Measurements from ENCODE around the gene ZFP62.

ZFP62 gene

GRCh38 chr5:180847026-180847425 is 14.1 kb downstream of the ZFP62 start:
- Histone ChIP-seq H3K36me3 (ENCODE audit: control insufficient read depth in 4 of 4, insufficient read depth in 4 of 4, low read length in 3 of 4) (peaks cover 25 to 53% (median 42%) of the 10 kb centered on the region in 4 experiments), H3K4me3 (ENCODE audit: control insufficient read depth in 1 of 7, extremely low read depth in 1 of 7, insufficient read depth in 4 of 7, low read depth in 2 of 7, low read length in 6 of 7) (no peak overlapping the region), H3K27me3 (replicated peaks in 2 of 5; ENCODE audit: control insufficient read depth in 4 of 5, insufficient read depth in 5 of 5, low read length in 4 of 5) (no peaks in the 10 kb centered on the region), H3K4me1 (ENCODE audit: control extremely low read depth in 1 of 4, control insufficient read depth in 4 of 4, insufficient read depth in 4 of 4, low read length in 3 of 4) (no peaks in the 10 kb centered on the region), H3K9me3 (ENCODE audit: control extremely low read depth in 1 of 5, control insufficient read depth in 4 of 5, insufficient read depth in 2 of 5, low read depth in 1 of 5, low read length in 4 of 5) (peaks cover 18 to 53% (median 30%) of the 10 kb centered on the region in 5 experiments), H3K27ac (ENCODE audit: insufficient read depth in 1 of 2, low read depth in 1 of 2, low read length in 2 of 2, poor library complexity in 1 of 2, severe bottlenecking in 2 of 2) (no peak overlapping the region)
- CTCF ChIA-PET, result no interaction called here
- POLR2A ChIA-PET, result no interaction called here
- WGBS (ENCODE audit: insufficient coverage), result 33% methylated on average over 3 of the region's 3 CpGs
- no peak for DNase-seq

GRCh38 chr5:180844858-180845257 is 16.2 kb downstream of the ZFP62 start:
- no peak for DNase-seq
- peaks cover 9 to 31% (median 25%) of the 10 kb centered on the region in 4 experiments for H3K36me3 ChIP-seq (ENCODE audit: control insufficient read depth in 4 of 4, insufficient read depth in 4 of 4, low read length in 3 of 4)
- H3K27me3 ChIP-seq (replicated peaks in 2 of 5; ENCODE audit: control insufficient read depth in 4 of 5, insufficient read depth in 5 of 5, low read length in 4 of 5), result no peaks in the 10 kb centered on the region
- no peak overlapping the region for H3K27ac ChIP-seq (ENCODE audit: insufficient read depth in 1 of 2, low read depth in 1 of 2, low read length in 2 of 2, poor library complexity in 1 of 2, severe bottlenecking in 2 of 2)
- ChIA-PET CTCF (interaction anchor here (0.7 kb wide), 1 partner anchor 24 kb away, joined by 3 read pairs; no protein-coding TSS in a partner anchor), POLR2A (no interaction called here)
- no peak overlapping the region for H3K4me3 ChIP-seq (ENCODE audit: control insufficient read depth in 1 of 7, extremely low read depth in 1 of 7, insufficient read depth in 4 of 7, low read depth in 2 of 7, low read length in 6 of 7)
- no peaks in the 10 kb centered on the region for H3K4me1 ChIP-seq (ENCODE audit: control extremely low read depth in 1 of 4, control insufficient read depth in 4 of 4, insufficient read depth in 4 of 4, low read length in 3 of 4)
- peaks cover 2 to 33% (median 14%) of the 10 kb centered on the region in 5 experiments for H3K9me3 ChIP-seq (ENCODE audit: control extremely low read depth in 1 of 5, control insufficient read depth in 4 of 5, insufficient read depth in 2 of 5, low read depth in 1 of 5, low read length in 4 of 5)
- no CpG with 5 or more reads among the region's 1 CpG for WGBS (ENCODE audit: insufficient coverage)

GRCh38 chr5:180844432-180844831 is 16.6 kb downstream of the ZFP62 start:
- WGBS (ENCODE audit: insufficient coverage), result 100% methylated on average over 3 of the region's 3 CpGs
- Histone ChIP-seq H3K36me3 (ENCODE audit: control insufficient read depth in 4 of 4, insufficient read depth in 4 of 4, low read length in 3 of 4) (peaks cover 6 to 27% (median 21%) of the 10 kb centered on the region in 4 experiments), H3K9me3 (ENCODE audit: control extremely low read depth in 1 of 5, control insufficient read depth in 4 of 5, insufficient read depth in 2 of 5, low read depth in 1 of 5, low read length in 4 of 5) (peaks cover 2 to 29% (median 10%) of the 10 kb centered on the region in 5 experiments), H3K4me1 (ENCODE audit: control extremely low read depth in 1 of 4, control insufficient read depth in 4 of 4, insufficient read depth in 4 of 4, low read length in 3 of 4) (no peaks in the 10 kb centered on the region), H3K4me3 (ENCODE audit: control insufficient read depth in 1 of 7, extremely low read depth in 1 of 7, insufficient read depth in 4 of 7, low read depth in 2 of 7, low read length in 6 of 7) (no peak overlapping the region), H3K27me3 (replicated peaks in 2 of 5; ENCODE audit: control insufficient read depth in 4 of 5, insufficient read depth in 5 of 5, low read length in 4 of 5) (no peaks in the 10 kb centered on the region), H3K27ac (ENCODE audit: insufficient read depth in 1 of 2, low read depth in 1 of 2, low read length in 2 of 2, poor library complexity in 1 of 2, severe bottlenecking in 2 of 2) (no peak overlapping the region)
- ChIA-PET CTCF (no interaction called here), POLR2A (no interaction called here)
- no peak for DNase-seq

GRCh38 chr5:180839935-180840334 is 21.1 kb downstream of the ZFP62 start:
- CTCF ChIA-PET, result interaction anchor here (1.4 to 2.2 kb wide), 4 partner anchors 9 to 19 kb away, joined by 3 to 7 read pairs (median 4); no protein-coding TSS in a partner anchor
- POLR2A ChIA-PET, result no interaction called here
- peaks cover 0 to 4% (median 0%) of the 10 kb centered on the region in 5 experiments for H3K9me3 ChIP-seq (ENCODE audit: control extremely low read depth in 1 of 5, control insufficient read depth in 4 of 5, insufficient read depth in 2 of 5, low read depth in 1 of 5, low read length in 4 of 5)
- no peaks in the 10 kb centered on the region for H3K4me1 ChIP-seq (ENCODE audit: control extremely low read depth in 1 of 4, control insufficient read depth in 4 of 4, insufficient read depth in 4 of 4, low read length in 3 of 4)
- H3K27ac ChIP-seq (ENCODE audit: insufficient read depth in 1 of 2, low read depth in 1 of 2, low read length in 2 of 2, poor library complexity in 1 of 2, severe bottlenecking in 2 of 2), result no peak overlapping the region
- DNase-seq, result no peak
- H3K4me3 ChIP-seq (ENCODE audit: control insufficient read depth in 1 of 7, extremely low read depth in 1 of 7, insufficient read depth in 4 of 7, low read depth in 2 of 7, low read length in 6 of 7), result no peak overlapping the region
- WGBS (ENCODE audit: insufficient coverage), result 95% methylated on average over 3 of the region's 3 CpGs
- peaks cover 8 to 24% (median 13%) of the 10 kb centered on the region in 4 experiments for H3K36me3 ChIP-seq (ENCODE audit: control insufficient read depth in 4 of 4, insufficient read depth in 4 of 4, low read length in 3 of 4)
- H3K27me3 ChIP-seq (replicated peaks in 2 of 5; ENCODE audit: control insufficient read depth in 4 of 5, insufficient read depth in 5 of 5, low read length in 4 of 5), result no peaks in the 10 kb centered on the region

GRCh38 chr5:180839227-180839626 is 21.8 kb downstream of the ZFP62 start:
- Histone ChIP-seq H3K4me1 (ENCODE audit: control extremely low read depth in 1 of 4, control insufficient read depth in 4 of 4, insufficient read depth in 4 of 4, low read length in 3 of 4) (no peaks in the 10 kb centered on the region), H3K9me3 (ENCODE audit: control extremely low read depth in 1 of 5, control insufficient read depth in 4 of 5, insufficient read depth in 2 of 5, low read depth in 1 of 5, low read length in 4 of 5) (peaks cover 0 to 4% (median 0%) of the 10 kb centered on the region in 5 experiments), H3K27ac (ENCODE audit: insufficient read depth in 1 of 2, low read depth in 1 of 2, low read length in 2 of 2, poor library complexity in 1 of 2, severe bottlenecking in 2 of 2) (no peak overlapping the region), H3K4me3 (ENCODE audit: control insufficient read depth in 1 of 7, extremely low read depth in 1 of 7, insufficient read depth in 4 of 7, low read depth in 2 of 7, low read length in 6 of 7) (no peak overlapping the region), H3K27me3 (replicated peaks in 2 of 5; ENCODE audit: control insufficient read depth in 4 of 5, insufficient read depth in 5 of 5, low read length in 4 of 5) (no peaks in the 10 kb centered on the region), H3K36me3 (ENCODE audit: control insufficient read depth in 4 of 4, insufficient read depth in 4 of 4, low read length in 3 of 4) (peaks cover 13 to 31% (median 19%) of the 10 kb centered on the region in 4 experiments)
- DNase-seq, result no peak
- ChIA-PET CTCF (interaction anchor here (1.5 to 2.2 kb wide), 2 partner anchors 8 to 11 kb away, joined by 4 to 7 read pairs; no protein-coding TSS in a partner anchor), POLR2A (no interaction called here)
- 100% methylated on average over 2 of the region's 2 CpGs for WGBS (ENCODE audit: insufficient coverage)

GRCh38 chr5:180837478-180837877 is 23.6 kb downstream of the ZFP62 start:
- peaks cover 0 to 4% (median 0%) of the 10 kb centered on the region in 5 experiments for H3K9me3 ChIP-seq (ENCODE audit: control extremely low read depth in 1 of 5, control insufficient read depth in 4 of 5, insufficient read depth in 2 of 5, low read depth in 1 of 5, low read length in 4 of 5)
- no peak for DNase-seq
- H3K36me3 ChIP-seq (ENCODE audit: control insufficient read depth in 4 of 4, insufficient read depth in 4 of 4, low read length in 3 of 4), result peaks cover 15 to 32% (median 21%) of the 10 kb centered on the region in 4 experiments
- POLR2A ChIA-PET, result interaction anchor here (0.6 kb wide), 1 partner anchor 50 kb away, joined by 3 read pairs; no protein-coding TSS in a partner anchor
- 100% methylated on average over 2 of the region's 4 CpGs for WGBS (ENCODE audit: insufficient coverage)
- H3K27me3 ChIP-seq (replicated peaks in 2 of 5; ENCODE audit: control insufficient read depth in 4 of 5, insufficient read depth in 5 of 5, low read length in 4 of 5), result no peaks in the 10 kb centered on the region
- CTCF ChIA-PET, result interaction anchor here (1.0 to 2.3 kb wide), 3 partner anchors 29 to 46 kb away, joined by 3 to 8 read pairs (median 3); partner anchors contain the start of gene MGAT1
- H3K4me3 ChIP-seq (ENCODE audit: control insufficient read depth in 1 of 7, extremely low read depth in 1 of 7, insufficient read depth in 4 of 7, low read depth in 2 of 7, low read length in 6 of 7), result no peak overlapping the region
- no peak overlapping the region for H3K27ac ChIP-seq (ENCODE audit: insufficient read depth in 1 of 2, low read depth in 1 of 2, low read length in 2 of 2, poor library complexity in 1 of 2, severe bottlenecking in 2 of 2)
- H3K4me1 ChIP-seq (ENCODE audit: control extremely low read depth in 1 of 4, control insufficient read depth in 4 of 4, insufficient read depth in 4 of 4, low read length in 3 of 4), result peaks cover 1 to 5% (median 5%) of the 10 kb centered on the region in 4 experiments

- CTCF ChIA-PET, result interaction anchor here (1.4 to 4.0 kb wide), 4 partner anchors 11 to 29 kb away, joined by 3 to 22 read pairs (median 4); no protein-coding TSS in a partner anchor
These were observed 28.4 kb downstream of the ZFP62 start for GRCh38 chr5:180832638-180833068.

More at GRCh38 chr5:180832638-180833068, 28.4 kb downstream of the ZFP62 start:
- Histone ChIP-seq H3K27ac (ENCODE audit: insufficient read depth in 1 of 2, low read depth in 1 of 2, low read length in 2 of 2, poor library complexity in 1 of 2, severe bottlenecking in 2 of 2) (no peak overlapping the region), H3K9me3 (ENCODE audit: control extremely low read depth in 1 of 5, control insufficient read depth in 4 of 5, insufficient read depth in 2 of 5, low read depth in 1 of 5, low read length in 4 of 5) (peaks cover 0 to 10% (median 0%) of the 10 kb centered on the region in 5 experiments), H3K4me1 (ENCODE audit: control extremely low read depth in 1 of 4, control insufficient read depth in 4 of 4, insufficient read depth in 4 of 4, low read length in 3 of 4) (peaks cover 4 to 26% (median 24%) of the 10 kb centered on the region in 4 experiments), H3K36me3 (ENCODE audit: control insufficient read depth in 4 of 4, insufficient read depth in 4 of 4, low read length in 3 of 4) (peaks cover 15 to 31% (median 25%) of the 10 kb centered on the region in 4 experiments), H3K27me3 (replicated peaks in 2 of 5; ENCODE audit: control insufficient read depth in 4 of 5, insufficient read depth in 5 of 5, low read length in 4 of 5) (no peaks in the 10 kb centered on the region), H3K4me3 (ENCODE audit: control insufficient read depth in 1 of 7, extremely low read depth in 1 of 7, insufficient read depth in 4 of 7, low read depth in 2 of 7, low read length in 6 of 7) (peak overlapping the region in 3 of 7 experiments; percentile 82 to 97 (median 83))
- POLR2A ChIA-PET, result interaction anchor here (0.6 kb wide), 1 partner anchor 1224 kb away, joined by 3 read pairs; no protein-coding TSS in a partner anchor
- DNase-seq, result peak in 1 of 3 donors; percentile 12
- 83% methylated on average over 2 of the region's 2 CpGs for WGBS (ENCODE audit: insufficient coverage)

Data from common myeloid progenitor, CD34-positive (primary cell).